ENCODE results near the gene SYT3.

GRCh38 chr19:50649433-50650391, 10.0 kb upstream of the SYT3 start, which contains the start of gene C19orf81:
- TF ChIP-seq, protein P1, sequence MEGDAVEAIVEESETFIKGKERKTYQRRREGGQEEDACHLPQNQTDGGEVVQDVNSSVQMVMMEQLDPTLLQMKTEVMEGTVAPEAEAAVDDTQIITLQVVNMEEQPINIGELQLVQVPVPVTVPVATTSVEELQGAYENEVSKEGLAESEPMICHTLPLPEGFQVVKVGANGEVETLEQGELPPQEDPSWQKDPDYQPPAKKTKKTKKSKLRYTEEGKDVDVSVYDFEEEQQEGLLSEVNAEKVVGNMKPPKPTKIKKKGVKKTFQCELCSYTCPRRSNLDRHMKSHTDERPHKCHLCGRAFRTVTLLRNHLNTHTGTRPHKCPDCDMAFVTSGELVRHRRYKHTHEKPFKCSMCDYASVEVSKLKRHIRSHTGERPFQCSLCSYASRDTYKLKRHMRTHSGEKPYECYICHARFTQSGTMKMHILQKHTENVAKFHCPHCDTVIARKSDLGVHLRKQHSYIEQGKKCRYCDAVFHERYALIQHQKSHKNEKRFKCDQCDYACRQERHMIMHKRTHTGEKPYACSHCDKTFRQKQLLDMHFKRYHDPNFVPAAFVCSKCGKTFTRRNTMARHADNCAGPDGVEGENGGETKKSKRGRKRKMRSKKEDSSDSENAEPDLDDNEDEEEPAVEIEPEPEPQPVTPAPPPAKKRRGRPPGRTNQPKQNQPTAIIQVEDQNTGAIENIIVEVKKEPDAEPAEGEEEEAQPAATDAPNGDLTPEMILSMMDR (conservative IDR thresholded peaks at IDR 0.05; ENCODE audit: low read length): no peak
- no peak for TF ChIP-seq EZH2phosphoT487 (IDR thresholded peaks at IDR 0.05; ENCODE audit: borderline replicate concordance)

Measured in Loucy (cell line).